BE2C (cell line): ENCODE data around the gene RADIL.

ENCODE experiments used
- DNase-seq: peaks from one replicate; pipeline ENCODE4 v3.0.0-alpha.2; 2020
- H3K27me3 ChIP-seq: fragments of 250-450 bp; sonication (Bioruptor Pico); 2 replicates; pipeline ENCODE4 v1.5.1; 2020; ENCODE audit warnings: mild to moderate bottlenecking
- H3K36me3 ChIP-seq: fragments of 250-450 bp; sonication (Bioruptor Pico); 2 replicates; pipeline ENCODE4 v1.5.1; 2020; ENCODE audit warnings: mild to moderate bottlenecking
- H3K4me1 ChIP-seq: fragments of 250-450 bp; sonication (Bioruptor Pico); 2 replicates; pipeline ENCODE4 v1.5.1; 2020
- H3K4me3 ChIP-seq: 2 replicates; pipeline ENCODE4 v1.5.1; 2011; ENCODE audit warnings: low read depth, low read length
- H3K9me3 ChIP-seq: fragments of 250-450 bp; sonication (Bioruptor Pico); 2 replicates; pipeline ENCODE4 v1.5.1; 2020
- CTCF ChIP-seq: IDR thresholded peaks from 2 replicates; pipeline ENCODE4 v1.5.1; 2012; ENCODE audit warnings: mild to moderate bottlenecking, low read depth, low read length

Gene RADIL

GRCh38 chr7:4785371-4785770 is 98.1 kb downstream of the RADIL start:
- no peaks in the 10 kb centered on the region for H3K27me3 ChIP-seq
- H3K36me3 ChIP-seq = peaks cover 22% of the 10 kb centered on the region
- no peaks in the 10 kb centered on the region for H3K9me3 ChIP-seq
- no peak for DNase-seq
- no peaks in the 10 kb centered on the region for H3K4me1 ChIP-seq
- H3K4me3 ChIP-seq = no peak overlapping the region
- TF ChIP-seq CTCF = no peak

- H3K36me3 ChIP-seq = peaks cover 22% of the 10 kb centered on the region
Observed at GRCh38 chr7:4784799-4785198, 98.7 kb downstream of the RADIL start.

GRCh38 chr7:4783762-4784351 is 99.7 kb downstream of the RADIL start:
- Histone ChIP-seq H3K4me1 (no peaks in the 10 kb centered on the region), H3K4me3 (no peak overlapping the region), H3K9me3 (no peaks in the 10 kb centered on the region), H3K36me3 (peaks cover 22% of the 10 kb centered on the region), H3K27me3 (no peaks in the 10 kb centered on the region)
- TF ChIP-seq CTCF = no peak
- no peak for DNase-seq

More at GRCh38 chr7:4784799-4785198, 98.7 kb downstream of the RADIL start:
- Histone ChIP-seq H3K27me3 (no peaks in the 10 kb centered on the region), H3K4me3 (no peak overlapping the region), H3K4me1 (no peaks in the 10 kb centered on the region), H3K9me3 (no peaks in the 10 kb centered on the region)
- no peak for DNase-seq
- no peak for TF ChIP-seq CTCF

GRCh38 chr7:4783292-4783652 is 100.2 kb downstream of the RADIL start:
- H3K4me3 ChIP-seq = no peak overlapping the region
- TF ChIP-seq CTCF = no peak
- peaks cover 22% of the 10 kb centered on the region for H3K36me3 ChIP-seq
- no peaks in the 10 kb centered on the region for H3K27me3 ChIP-seq
- DNase-seq = no peak
- H3K4me1 ChIP-seq = no peaks in the 10 kb centered on the region
- no peaks in the 10 kb centered on the region for H3K9me3 ChIP-seq

- no peak for DNase-seq
- H3K9me3 ChIP-seq = no peaks in the 10 kb centered on the region
- no peak for TF ChIP-seq CTCF
- H3K4me1 ChIP-seq = no peaks in the 10 kb centered on the region
- H3K27me3 ChIP-seq = no peaks in the 10 kb centered on the region
- peaks cover 22% of the 10 kb centered on the region for H3K36me3 ChIP-seq
- H3K4me3 ChIP-seq = no peak overlapping the region
Observed at GRCh38 chr7:4782333-4783291, 100.9 kb downstream of the RADIL start.
